GM23338 (cell line): ENCODE measurements around the gene KIF1C. TPM values are rescaled to one million over a fixed set of nuclear protein-coding genes. Genes with fewer than 3 reads are reported as not detected.

Experiments used
- ATAC-seq: fragments of 200-7000 bp; cut with Tn5 transposase; 3 replicates; pipeline ENCODE4 v1.9.1; 2020
- DNase-seq: peaks from one replicate; pipeline ENCODE4 v3.0.0-alpha.2; 2015; ENCODE audit warnings: low spot score
- H2AFZ ChIP-seq: fragments of 200-600 bp; sonication (generic); 2 replicates; pipeline ENCODE4 v1.8.0; 2016; ENCODE audit warnings: antibody characterized with exemption, mild to moderate bottlenecking, moderate library complexity
- H3F3A ChIP-seq: fragments of 200-600 bp; sonication (generic); replicated peaks from 2 replicates; pipeline ENCODE4 v1.8.0; 2017; ENCODE audit warnings: antibody characterized with exemption, mixed run types, low read depth
- H3K27ac ChIP-seq: fragments of 200-600 bp; sonication (generic); 2 replicates; pipeline ENCODE4 v1.6.1; 2016; ENCODE audit warnings: low read depth
- H3K27me3 ChIP-seq: fragments of 200-600 bp; sonication (generic); 2 replicates; pipeline ENCODE4 v1.8.0; 2016; ENCODE audit warnings: mild to moderate bottlenecking, mixed run types, moderate library complexity; ENCODE audit not compliant: insufficient read depth
- H3K36me3 ChIP-seq: fragments of 200-600 bp; sonication (generic); 2 replicates; pipeline ENCODE4 v1.8.0; 2016; ENCODE audit warnings: mild to moderate bottlenecking; ENCODE audit not compliant: insufficient read depth
- H3K4me1 ChIP-seq: fragments of 200-600 bp; sonication (generic); 2 replicates; pipeline ENCODE4 v1.8.0; 2016; ENCODE audit warnings: mild to moderate bottlenecking, moderate library complexity; ENCODE audit not compliant: insufficient read depth
- H3K4me2 ChIP-seq: fragments of 200-600 bp; sonication (generic); 2 replicates; pipeline ENCODE4 v1.7.1; 2017; ENCODE audit warnings: mixed run types
- H3K4me3 ChIP-seq: fragments of 200-600 bp; sonication (generic); 2 replicates; pipeline ENCODE4 v1.6.1; 2016; ENCODE audit warnings: mixed run types
- H3K79me2 ChIP-seq: fragments of 200-600 bp; sonication (generic); replicated peaks from 2 replicates; pipeline ENCODE4 v1.8.0; 2017; ENCODE audit warnings: mild to moderate bottlenecking; ENCODE audit not compliant: insufficient read depth
- H3K9me2 ChIP-seq: fragments of 200-600 bp; sonication (generic); 2 replicates; pipeline ENCODE4 v1.8.0; 2017; ENCODE audit not compliant: insufficient read depth
- H4K20me1 ChIP-seq: fragments of 200-600 bp; sonication (generic); replicated peaks from 2 replicates; pipeline ENCODE4 v1.8.0; 2017; ENCODE audit warnings: mild to moderate bottlenecking; ENCODE audit not compliant: insufficient read depth
- H3K27ac Mint-ChIP-seq: 2 replicates; pipeline ENCODE4 v1.8.0; 2020; ENCODE audit warnings: inconsistent platforms, mild to moderate bottlenecking, moderate library complexity, mixed read lengths
- H3K27me3 Mint-ChIP-seq: 3 replicates; pipeline ENCODE4 v1.8.0; 2022; ENCODE audit warnings: low read depth, mild to moderate bottlenecking, moderate library complexity, mixed read lengths, inconsistent platforms; ENCODE audit not compliant: insufficient read depth, poor library complexity
- H3K36me3 Mint-ChIP-seq: 3 replicates; pipeline ENCODE4 v1.8.0; 2021; ENCODE audit warnings: low read depth, mild to moderate bottlenecking, inconsistent platforms, moderate library complexity, mixed read lengths
- H3K4me1 Mint-ChIP-seq: 3 replicates; pipeline ENCODE4 v1.8.0; 2020; ENCODE audit warnings: mild to moderate bottlenecking, inconsistent platforms, mixed read lengths
- H3K4me3 Mint-ChIP-seq: 3 replicates; pipeline ENCODE4 v1.8.0; 2021; ENCODE audit warnings: moderate library complexity, mild to moderate bottlenecking, inconsistent platforms, mixed read lengths
- H3K9me3 Mint-ChIP-seq: 3 replicates; pipeline ENCODE4 v1.8.0; 2020; ENCODE audit warnings: moderate library complexity, mild to moderate bottlenecking, inconsistent platforms, mixed read lengths
- POLR2AphosphoS5 ChIP-seq: IDR thresholded peaks from 2 replicates; pipeline ENCODE4 v1.6.1; 2016; ENCODE audit warnings: antibody characterized with exemption, low read depth
- STAT1 ChIP-seq: IDR thresholded peaks from one replicate; pipeline ENCODE4 v1.6.1; 2016; ENCODE audit warnings: antibody characterized with exemption; ENCODE audit not compliant: unreplicated experiment
- ZNF331 ChIP-seq: fragments of 250-450 bp; sonication (Bioruptor Pico); IDR thresholded peaks from 2 replicates; pipeline ENCODE4 v1.5.0; 2020; ENCODE audit warnings: low read depth, mild to moderate bottlenecking, moderate library complexity
- polyA plus RNA-seq: library from polyadenylated mRNA; unstranded; fragments of >200 nt; fragmentation: Nextera tagmentation; extraction: Ambion mirVana; gene quantifications from 2 replicates; pipeline ENCODE4 v1.2.1, GENCODE V29; 2016
- total RNA-seq: library from RNA; depleted of rRNA; stranded (reverse); fragments of >200 nt; shearing (Covaris generic); gene quantifications from 2 replicates; pipeline ENCODE4 v1.2.3, GENCODE V29; 2014
- TF ChIP-seq, protein P1 (sequence below), 2 experiments: fragments of 200-600 bp in 1 of 2; sonication (generic) in 1 of 2; conservative IDR thresholded peaks; 2 replicates each; pipeline versions ENCODE4 v1.5.1 to v1.6.1; 2016 to 2017; ENCODE audit warnings: antibody characterized with exemption in 2 of 2, low read depth in 2 of 2, mild to moderate bottlenecking in 2 of 2, moderate library complexity in 1 of 2
- TF ChIP-seq, protein P2 (sequence below): fragments of 250-450 bp; sonication (Bioruptor Pico); IDR thresholded peaks from 2 replicates; pipeline ENCODE4 v1.5.0; 2020; ENCODE audit warnings: mild to moderate bottlenecking, moderate library complexity

The KIF1C gene
- total and polyA plus RNA-seq, 2 experiments from 2014 or later: 13.5 to 61.4 TPM

DNA sequence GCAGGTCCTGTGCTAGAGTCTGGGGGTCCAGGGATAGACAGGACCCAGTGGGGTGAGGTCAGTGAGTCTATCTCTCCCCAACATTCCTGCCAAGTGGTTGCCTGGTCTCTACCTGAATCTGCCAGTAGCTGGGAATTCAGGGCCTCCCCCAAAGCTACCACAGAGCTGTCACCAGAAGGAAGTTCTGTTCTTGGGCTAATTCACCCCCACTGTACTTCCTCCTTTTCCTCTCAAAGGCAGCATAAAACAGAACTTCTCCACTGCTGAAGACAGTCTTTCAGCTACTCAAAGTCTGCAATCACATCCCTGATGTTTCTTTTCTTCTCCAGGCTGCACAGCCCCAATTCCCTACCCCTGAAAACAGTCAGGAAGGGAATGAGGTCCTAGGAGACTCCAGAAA lies 19.0 kb upstream of the KIF1C start:
- ATAC-seq (no peak), DNase-seq (no peak)
- peaks cover 9% of the 10 kb centered on the region for H3K4me1 Mint-ChIP-seq
- no peak overlapping the region for H3K4me2 ChIP-seq
- H3K36me3 Mint-ChIP-seq: peaks cover 13% of the 10 kb centered on the region
- no peaks in the 10 kb centered on the region for H3K36me3 ChIP-seq
- TF ChIP-seq, protein P1, sequence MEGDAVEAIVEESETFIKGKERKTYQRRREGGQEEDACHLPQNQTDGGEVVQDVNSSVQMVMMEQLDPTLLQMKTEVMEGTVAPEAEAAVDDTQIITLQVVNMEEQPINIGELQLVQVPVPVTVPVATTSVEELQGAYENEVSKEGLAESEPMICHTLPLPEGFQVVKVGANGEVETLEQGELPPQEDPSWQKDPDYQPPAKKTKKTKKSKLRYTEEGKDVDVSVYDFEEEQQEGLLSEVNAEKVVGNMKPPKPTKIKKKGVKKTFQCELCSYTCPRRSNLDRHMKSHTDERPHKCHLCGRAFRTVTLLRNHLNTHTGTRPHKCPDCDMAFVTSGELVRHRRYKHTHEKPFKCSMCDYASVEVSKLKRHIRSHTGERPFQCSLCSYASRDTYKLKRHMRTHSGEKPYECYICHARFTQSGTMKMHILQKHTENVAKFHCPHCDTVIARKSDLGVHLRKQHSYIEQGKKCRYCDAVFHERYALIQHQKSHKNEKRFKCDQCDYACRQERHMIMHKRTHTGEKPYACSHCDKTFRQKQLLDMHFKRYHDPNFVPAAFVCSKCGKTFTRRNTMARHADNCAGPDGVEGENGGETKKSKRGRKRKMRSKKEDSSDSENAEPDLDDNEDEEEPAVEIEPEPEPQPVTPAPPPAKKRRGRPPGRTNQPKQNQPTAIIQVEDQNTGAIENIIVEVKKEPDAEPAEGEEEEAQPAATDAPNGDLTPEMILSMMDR (conservative IDR thresholded peaks at IDR 0.05; ENCODE audit: low read depth in 2 of 2): no peak
- H2AFZ ChIP-seq: no peak overlapping the region
- H3K4me1 ChIP-seq: peaks cover 4% of the 10 kb centered on the region
- H3K27ac ChIP-seq: no peak overlapping the region
- H3K9me3 Mint-ChIP-seq: no peaks in the 10 kb centered on the region
- H3K27me3 Mint-ChIP-seq: peaks cover 38% of the 10 kb centered on the region
- no peaks in the 10 kb centered on the region for H4K20me1 ChIP-seq
- H3K27me3 ChIP-seq: peaks cover 54% of the 10 kb centered on the region
- no peaks in the 10 kb centered on the region for H3F3A ChIP-seq
- no peak overlapping the region for H3K4me3 Mint-ChIP-seq
- no peaks in the 10 kb centered on the region for H3K79me2 ChIP-seq
- H3K4me3 ChIP-seq: no peak overlapping the region
- no peaks in the 10 kb centered on the region for H3K9me2 ChIP-seq
- H3K27ac Mint-ChIP-seq: no peak overlapping the region

DNA sequence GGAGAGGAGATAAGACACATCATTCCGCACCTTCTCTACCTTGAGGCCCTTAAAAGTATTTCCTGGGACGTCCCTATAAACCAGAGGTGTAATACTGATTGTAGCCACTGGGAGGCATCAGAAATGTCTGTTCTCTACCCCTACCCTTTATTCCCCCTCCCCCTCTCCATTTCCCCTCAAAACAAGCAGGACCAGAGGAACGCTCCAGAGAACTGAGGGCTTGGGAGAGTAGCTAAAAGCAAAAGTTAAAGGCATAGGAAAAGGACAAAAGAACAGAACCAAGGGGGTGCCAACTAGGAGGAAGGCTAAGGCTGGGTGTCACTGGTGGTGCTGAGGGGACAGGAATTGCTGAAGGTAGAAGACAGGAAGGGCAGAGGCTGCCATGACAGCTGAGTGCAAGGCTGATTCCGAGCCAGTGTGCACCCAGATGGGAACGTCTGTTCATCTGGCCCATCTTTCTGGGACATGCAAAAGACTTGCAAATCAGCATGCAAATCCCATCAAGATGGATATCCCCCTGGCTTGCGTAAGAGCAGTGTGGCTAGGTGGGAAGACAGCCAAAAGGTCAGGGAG lies 17.0 kb upstream of the KIF1C start:
- H4K20me1 ChIP-seq: no peaks in the 10 kb centered on the region
- no peaks in the 10 kb centered on the region for H3K79me2 ChIP-seq
- peaks cover 24% of the 10 kb centered on the region for H3K27me3 Mint-ChIP-seq
- peaks cover 1% of the 10 kb centered on the region; the same call in 1 of the 2 replicates for H3F3A ChIP-seq
- H3K27ac ChIP-seq: no peak overlapping the region
- H3K4me1 Mint-ChIP-seq: peaks cover 11% of the 10 kb centered on the region
- H3K4me3 ChIP-seq: no peak overlapping the region
- H3K4me2 ChIP-seq: 0 out of 2 replicates have a peak overlapping the region, but pooled peaks have one; percentile 30
- H2AFZ ChIP-seq: no peak overlapping the region
- H3K9me3 Mint-ChIP-seq: no peaks in the 10 kb centered on the region
- ATAC-seq (peak; percentile 90), DNase-seq (peak; percentile 95)
- H3K9me2 ChIP-seq: no peaks in the 10 kb centered on the region
- H3K36me3 ChIP-seq: no peaks in the 10 kb centered on the region
- no peak for TF ChIP-seq POLR2AphosphoS5
- TF ChIP-seq, protein P1 (conservative IDR thresholded peaks at IDR 0.05; ENCODE audit: low read depth in 2 of 2): peak; percentile 74 to 78
- H3K27me3 ChIP-seq: peaks cover 34% of the 10 kb centered on the region
- H3K4me1 ChIP-seq: peaks cover 4% of the 10 kb centered on the region
- peaks cover 7% of the 10 kb centered on the region for H3K36me3 Mint-ChIP-seq
- H3K27ac Mint-ChIP-seq: no peak overlapping the region
- no peak overlapping the region; the same call in 2 of the 3 replicates for H3K4me3 Mint-ChIP-seq

DNA sequence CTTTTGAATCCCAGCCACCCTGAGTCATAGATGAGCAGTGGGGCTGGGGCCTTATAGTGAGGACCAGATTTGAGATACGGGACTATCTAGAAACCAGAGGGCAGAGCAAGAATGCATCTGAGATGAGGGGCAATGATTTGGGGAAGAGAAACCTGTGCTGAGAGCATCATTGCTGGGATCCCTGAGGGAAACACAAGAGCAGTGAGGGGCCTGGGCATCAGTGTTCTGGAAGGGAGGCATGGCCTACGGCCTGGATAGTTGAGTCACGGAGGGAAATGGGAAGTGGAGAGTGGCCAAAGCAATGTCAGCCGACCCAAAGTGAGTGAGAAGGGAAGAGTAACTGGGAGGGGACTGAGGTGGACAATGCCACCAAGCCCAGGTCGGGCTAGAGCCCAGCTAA lies 15.4 kb upstream of the KIF1C start:
- Histone ChIP-seq H3K4me2 (no peak overlapping the region), H3K36me3 (no peaks in the 10 kb centered on the region), H3K4me3 (no peak overlapping the region), H3K9me2 (no peaks in the 10 kb centered on the region), H3K27me3 (peaks cover 18% of the 10 kb centered on the region), H3K4me1 (peaks cover 9% of the 10 kb centered on the region), H3K79me2 (no peaks in the 10 kb centered on the region), H3F3A (peaks cover 11% of the 10 kb centered on the region; the same call in 1 of the 2 replicates), H3K27ac (no peak overlapping the region), H2AFZ (no peak overlapping the region), H4K20me1 (no peaks in the 10 kb centered on the region)
- Mint-ChIP-seq H3K9me3 (no peaks in the 10 kb centered on the region; the same call in 2 of the 3 replicates), H3K4me3 (no peak overlapping the region; the same call in 2 of the 3 replicates), H3K27me3 (peaks cover 19% of the 10 kb centered on the region), H3K27ac (no peak overlapping the region), H3K4me1 (peaks cover 20% of the 10 kb centered on the region), H3K36me3 (peaks cover 7% of the 10 kb centered on the region)
- no peak for DNase-seq
- ATAC-seq: no peak
- no peak for TF ChIP-seq STAT1
- no peak for TF ChIP-seq ZNF331
- TF ChIP-seq, protein P2, sequence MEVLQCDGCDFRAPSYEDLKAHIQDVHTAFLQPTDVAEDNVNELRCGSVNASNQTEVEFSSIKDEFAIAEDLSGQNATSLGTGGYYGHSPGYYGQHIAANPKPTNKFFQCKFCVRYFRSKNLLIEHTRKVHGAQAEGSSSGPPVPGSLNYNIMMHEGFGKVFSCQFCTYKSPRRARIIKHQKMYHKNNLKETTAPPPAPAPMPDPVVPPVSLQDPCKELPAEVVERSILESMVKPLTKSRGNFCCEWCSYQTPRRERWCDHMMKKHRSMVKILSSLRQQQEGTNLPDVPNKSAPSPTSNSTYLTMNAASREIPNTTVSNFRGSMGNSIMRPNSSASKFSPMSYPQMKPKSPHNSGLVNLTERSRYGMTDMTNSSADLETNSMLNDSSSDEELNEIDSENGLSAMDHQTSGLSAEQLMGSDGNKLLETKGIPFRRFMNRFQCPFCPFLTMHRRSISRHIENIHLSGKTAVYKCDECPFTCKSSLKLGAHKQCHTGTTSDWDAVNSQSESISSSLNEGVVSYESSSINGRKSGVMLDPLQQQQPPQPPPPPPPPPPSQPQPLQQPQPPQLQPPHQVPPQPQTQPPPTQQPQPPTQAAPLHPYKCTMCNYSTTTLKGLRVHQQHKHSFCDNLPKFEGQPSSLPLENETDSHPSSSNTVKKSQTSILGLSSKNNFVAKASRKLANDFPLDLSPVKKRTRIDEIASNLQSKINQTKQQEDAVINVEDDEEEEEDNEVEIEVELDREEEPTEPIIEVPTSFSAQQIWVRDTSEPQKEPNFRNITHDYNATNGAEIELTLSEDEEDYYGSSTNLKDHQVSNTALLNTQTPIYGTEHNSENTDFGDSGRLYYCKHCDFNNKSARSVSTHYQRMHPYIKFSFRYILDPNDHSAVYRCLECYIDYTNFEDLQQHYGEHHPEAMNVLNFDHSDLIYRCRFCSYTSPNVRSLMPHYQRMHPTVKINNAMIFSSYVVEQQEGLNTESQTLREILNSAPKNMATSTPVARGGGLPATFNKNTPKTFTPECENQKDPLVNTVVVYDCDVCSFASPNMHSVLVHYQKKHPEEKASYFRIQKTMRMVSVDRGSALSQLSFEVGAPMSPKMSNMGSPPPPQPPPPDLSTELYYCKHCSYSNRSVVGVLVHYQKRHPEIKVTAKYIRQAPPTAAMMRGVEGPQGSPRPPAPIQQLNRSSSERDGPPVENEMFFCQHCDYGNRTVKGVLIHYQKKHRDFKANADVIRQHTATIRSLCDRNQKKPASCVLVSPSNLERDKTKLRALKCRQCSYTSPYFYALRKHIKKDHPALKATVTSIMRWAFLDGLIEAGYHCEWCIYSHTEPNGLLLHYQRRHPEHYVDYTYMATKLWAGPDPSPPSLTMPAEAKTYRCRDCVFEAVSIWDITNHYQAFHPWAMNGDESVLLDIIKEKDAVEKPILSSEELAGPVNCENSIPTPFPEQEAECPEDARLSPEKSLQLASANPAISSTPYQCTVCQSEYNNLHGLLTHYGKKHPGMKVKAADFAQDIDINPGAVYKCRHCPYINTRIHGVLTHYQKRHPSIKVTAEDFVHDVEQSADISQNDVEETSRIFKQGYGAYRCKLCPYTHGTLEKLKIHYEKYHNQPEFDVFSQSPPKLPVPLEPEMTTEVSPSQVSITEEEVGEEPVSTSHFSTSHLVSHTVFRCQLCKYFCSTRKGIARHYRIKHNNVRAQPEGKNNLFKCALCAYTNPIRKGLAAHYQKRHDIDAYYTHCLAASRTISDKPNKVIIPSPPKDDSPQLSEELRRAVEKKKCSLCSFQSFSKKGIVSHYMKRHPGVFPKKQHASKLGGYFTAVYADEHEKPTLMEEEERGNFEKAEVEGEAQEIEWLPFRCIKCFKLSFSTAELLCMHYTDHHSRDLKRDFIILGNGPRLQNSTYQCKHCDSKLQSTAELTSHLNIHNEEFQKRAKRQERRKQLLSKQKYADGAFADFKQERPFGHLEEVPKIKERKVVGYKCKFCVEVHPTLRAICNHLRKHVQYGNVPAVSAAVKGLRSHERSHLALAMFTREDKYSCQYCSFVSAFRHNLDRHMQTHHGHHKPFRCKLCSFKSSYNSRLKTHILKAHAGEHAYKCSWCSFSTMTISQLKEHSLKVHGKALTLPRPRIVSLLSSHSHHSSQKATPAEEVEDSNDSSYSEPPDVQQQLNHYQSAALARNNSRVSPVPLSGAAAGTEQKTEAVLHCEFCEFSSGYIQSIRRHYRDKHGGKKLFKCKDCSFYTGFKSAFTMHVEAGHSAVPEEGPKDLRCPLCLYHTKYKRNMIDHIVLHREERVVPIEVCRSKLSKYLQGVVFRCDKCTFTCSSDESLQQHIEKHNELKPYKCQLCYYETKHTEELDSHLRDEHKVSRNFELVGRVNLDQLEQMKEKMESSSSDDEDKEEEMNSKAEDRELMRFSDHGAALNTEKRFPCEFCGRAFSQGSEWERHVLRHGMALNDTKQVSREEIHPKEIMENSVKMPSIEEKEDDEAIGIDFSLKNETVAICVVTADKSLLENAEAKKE (CRISPR knock-in tag): no peak
- no peak for TF ChIP-seq POLR2AphosphoS5
